PFSK-1 (cell line): ENCODE data around the gene LRCOL1.
A peak's percentile ranks its signal among the peaks of the same experiment; 100 is the strongest.

Experiments used
- FOXP2 ChIP-seq: optimal IDR thresholded peaks from 2 replicates; pipeline ENCODE3; 2011; ENCODE audit warnings: borderline replicate concordance, control low read depth, inconsistent platforms; ENCODE audit not compliant: insufficient read depth; ENCODE audit errors: extremely low read length, extremely low read depth
- POLR2AphosphoS5 ChIP-seq: IDR thresholded peaks from 2 replicates; pipeline ENCODE4 v1.6.1; 2012; ENCODE audit warnings: low read depth, mild to moderate bottlenecking, control low read depth, low read length, moderate library complexity
- SIN3A ChIP-seq: IDR thresholded peaks from 2 replicates; pipeline ENCODE4 v1.6.1; 2012; ENCODE audit warnings: mild to moderate bottlenecking, low read length, moderate library complexity, borderline replicate concordance; ENCODE audit not compliant: insufficient read depth
- TAF1 ChIP-seq: IDR thresholded peaks from 2 replicates; pipeline ENCODE4 v1.6.1; 2012; ENCODE audit warnings: low read length, control low read depth, borderline replicate concordance; ENCODE audit not compliant: insufficient read depth
- TF ChIP-seq, protein P1 (sequence below), 2 experiments: IDR thresholded peaks; 2 replicates each; pipeline versions ENCODE4 v1.6.1 to v1.8.0; 2011 to 2012; ENCODE audit warnings: low read depth in 2 of 2, low read length in 2 of 2, control low read depth in 1 of 2, inconsistent platforms in 1 of 2, mild to moderate bottlenecking in 1 of 2, moderate library complexity in 1 of 2; ENCODE audit not compliant: insufficient read depth in 1 of 2

LRCOL1 gene

GRCh38 chr12:132563911-132564310 is 46.5 kb downstream of the LRCOL1 start:
- TF ChIP-seq, protein P1, sequence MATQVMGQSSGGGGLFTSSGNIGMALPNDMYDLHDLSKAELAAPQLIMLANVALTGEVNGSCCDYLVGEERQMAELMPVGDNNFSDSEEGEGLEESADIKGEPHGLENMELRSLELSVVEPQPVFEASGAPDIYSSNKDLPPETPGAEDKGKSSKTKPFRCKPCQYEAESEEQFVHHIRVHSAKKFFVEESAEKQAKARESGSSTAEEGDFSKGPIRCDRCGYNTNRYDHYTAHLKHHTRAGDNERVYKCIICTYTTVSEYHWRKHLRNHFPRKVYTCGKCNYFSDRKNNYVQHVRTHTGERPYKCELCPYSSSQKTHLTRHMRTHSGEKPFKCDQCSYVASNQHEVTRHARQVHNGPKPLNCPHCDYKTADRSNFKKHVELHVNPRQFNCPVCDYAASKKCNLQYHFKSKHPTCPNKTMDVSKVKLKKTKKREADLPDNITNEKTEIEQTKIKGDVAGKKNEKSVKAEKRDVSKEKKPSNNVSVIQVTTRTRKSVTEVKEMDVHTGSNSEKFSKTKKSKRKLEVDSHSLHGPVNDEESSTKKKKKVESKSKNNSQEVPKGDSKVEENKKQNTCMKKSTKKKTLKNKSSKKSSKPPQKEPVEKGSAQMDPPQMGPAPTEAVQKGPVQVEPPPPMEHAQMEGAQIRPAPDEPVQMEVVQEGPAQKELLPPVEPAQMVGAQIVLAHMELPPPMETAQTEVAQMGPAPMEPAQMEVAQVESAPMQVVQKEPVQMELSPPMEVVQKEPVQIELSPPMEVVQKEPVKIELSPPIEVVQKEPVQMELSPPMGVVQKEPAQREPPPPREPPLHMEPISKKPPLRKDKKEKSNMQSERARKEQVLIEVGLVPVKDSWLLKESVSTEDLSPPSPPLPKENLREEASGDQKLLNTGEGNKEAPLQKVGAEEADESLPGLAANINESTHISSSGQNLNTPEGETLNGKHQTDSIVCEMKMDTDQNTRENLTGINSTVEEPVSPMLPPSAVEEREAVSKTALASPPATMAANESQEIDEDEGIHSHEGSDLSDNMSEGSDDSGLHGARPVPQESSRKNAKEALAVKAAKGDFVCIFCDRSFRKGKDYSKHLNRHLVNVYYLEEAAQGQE (IDR thresholded peaks at IDR 0.05; ENCODE audit: insufficient read depth in 1 of 2, low read depth in 2 of 2, low read length in 2 of 2), result no peak
- TF ChIP-seq POLR2AphosphoS5 (no peak), TAF1 (no peak), FOXP2 (no peak), SIN3A (no peak)

- TF ChIP-seq FOXP2, result no peak
- TF ChIP-seq, protein P1 (IDR thresholded peaks at IDR 0.05; ENCODE audit: insufficient read depth in 1 of 2, low read depth in 2 of 2, low read length in 2 of 2), result no peak
Observed at GRCh38 chr12:132562489-132563021, 47.8 kb downstream of the LRCOL1 start.

- TF ChIP-seq TAF1, result no peak
- TF ChIP-seq, protein P1 (IDR thresholded peaks at IDR 0.05; ENCODE audit: insufficient read depth in 1 of 2, low read depth in 2 of 2, low read length in 2 of 2), result no peak
- peak; percentile 3 for TF ChIP-seq FOXP2
- no peak for TF ChIP-seq POLR2AphosphoS5
- TF ChIP-seq SIN3A, result no peak
Observed at GRCh38 chr12:132561427-132562156, 48.8 kb downstream of the LRCOL1 start.

DNA sequence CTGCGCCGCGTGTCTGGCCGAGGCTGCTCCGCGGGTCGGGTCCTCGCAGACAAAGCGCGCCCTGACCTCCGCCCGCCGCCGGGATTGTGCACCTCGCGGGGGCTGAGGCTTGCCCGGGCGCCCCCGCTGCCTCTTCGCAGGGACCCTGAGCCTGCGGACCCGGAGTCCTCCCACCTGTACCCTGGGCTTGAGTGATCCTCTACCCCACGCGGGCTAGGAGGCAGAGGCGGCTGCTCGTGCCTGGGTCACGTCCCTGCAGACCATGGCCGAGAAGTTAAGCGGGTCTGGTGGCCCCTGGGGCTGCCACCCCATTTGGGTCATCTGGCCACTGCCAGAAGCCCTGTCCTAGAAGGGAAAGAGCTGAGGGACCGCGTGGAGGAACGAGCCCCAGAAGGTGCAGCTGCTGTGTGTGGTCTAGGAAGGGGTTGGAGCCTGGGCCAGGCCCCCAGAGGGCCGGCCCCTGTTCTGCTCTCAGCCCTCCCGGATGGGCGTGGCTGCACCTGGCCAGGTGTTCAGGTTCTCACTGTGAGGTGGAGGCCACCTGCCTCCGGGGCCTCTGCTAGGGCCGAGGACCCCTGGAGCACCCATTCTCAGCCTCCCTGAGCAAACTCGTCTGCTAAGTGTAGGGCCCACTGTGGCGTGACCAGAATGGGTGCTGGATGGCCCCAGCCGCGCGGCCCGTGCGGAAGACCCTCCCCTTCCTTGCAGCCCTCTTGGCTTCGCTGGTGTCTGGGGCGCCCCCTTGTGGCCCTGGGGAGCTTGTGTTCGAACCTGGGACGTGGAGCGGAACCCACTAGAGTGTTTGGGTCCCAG is 49.6 kb downstream of the LRCOL1 start:
- TF ChIP-seq FOXP2 (peak; percentile 20), SIN3A (no peak)

DNA sequence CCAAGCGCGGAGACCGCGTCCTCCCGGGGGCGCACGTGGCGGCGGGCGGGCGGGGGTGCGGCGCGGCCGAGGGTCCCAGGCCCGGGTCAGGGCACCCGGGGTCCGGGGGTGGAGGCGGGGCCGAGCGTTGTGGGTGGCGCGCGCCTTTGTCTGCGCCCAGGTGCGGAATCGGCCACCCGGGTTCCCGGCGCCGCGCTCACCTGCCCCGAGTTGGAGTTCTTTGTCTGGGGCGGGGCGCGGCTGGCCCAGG is 50.1 kb downstream of the LRCOL1 start:
- no peak for TF ChIP-seq POLR2AphosphoS5
- no peak for TF ChIP-seq SIN3A
- TF ChIP-seq, protein P1 (IDR thresholded peaks at IDR 0.05; ENCODE audit: insufficient read depth in 1 of 2, low read depth in 2 of 2, low read length in 2 of 2), result no peak
